Colonic mucosa (tissue), 4 donors: ENCODE measurements around the gene ZSCAN12. TPM values are rescaled to one million over a fixed set of nuclear protein-coding genes. Genes with fewer than 3 reads are reported as not detected.
A peak's percentile ranks its signal among the peaks of the same experiment; 100 is the strongest.

Experiments
- DNase-seq: peaks from one replicate; pipeline ENCODE4 v3.0.0-alpha.2; 2020
- H3K27ac ChIP-seq: fragments of 200-600 bp; one replicate; pipeline ENCODE4 v1.8.0; 2021
- H3K27me3 ChIP-seq: fragments of 200-600 bp; one replicate; pipeline ENCODE4 v1.8.0; 2021
- H3K36me3 ChIP-seq: fragments of 200-600 bp; one replicate; pipeline ENCODE4 v1.8.0; 2021
- H3K4me1 ChIP-seq: fragments of 200-600 bp; one replicate; pipeline ENCODE4 v1.8.0; 2021; ENCODE audit warnings: mild to moderate bottlenecking
- H3K4me3 ChIP-seq: fragments of 200-600 bp; one replicate; pipeline ENCODE4 v1.8.0; 2021
- H3K9ac ChIP-seq, 2 donors: one replicate each; pipeline ENCODE4 v1.7.0; 2013; ENCODE audit warnings: control low read depth in 2 of 2, low read depth in 2 of 2, low read length in 2 of 2
- H3K9me3 ChIP-seq: fragments of 200-600 bp; one replicate; pipeline ENCODE4 v1.8.0; 2021
- CTCF ChIP-seq: fragments of 200-600 bp; IDR thresholded peaks from one replicate; pipeline ENCODE4 v1.8.0; 2022; ENCODE audit warnings: antibody characterized with exemption, mild to moderate bottlenecking
- intact Hi-C: fragments of 100-400 bp; cut with DNase I; formaldehyde crosslinking; loops from one replicate; pipeline ENCODE4 v1.14.1; 2022
- total RNA-seq, 2 donors: library from RNA; stranded (reverse); fragmentation: NEBNext Ultra II Directional in 1 of 2; extraction: Animal tissue kit (Norgen Biotek cat#: 25700) in 1 of 2; gene quantifications; one replicate each; pipeline ENCODE4 v1.2.1, GENCODE V29; 2021
- donor health status: healthy.
- donor health status: DM: no; HTN: no; CAD: no.
- donor health status: DM: no; HTN: no; CAD: no.

ZSCAN12 gene
- total RNA-seq, 2 donors from 2014 or later: 4.5 to 4.9 TPM

- H3K9ac ChIP-seq: no peak overlapping the region
- H3K27ac ChIP-seq: no peak overlapping the region
- H3K4me3 ChIP-seq: no peak overlapping the region
- no peaks in the 10 kb centered on the region for H3K27me3 ChIP-seq
- peaks cover 18% of the 10 kb centered on the region for H3K36me3 ChIP-seq
- intact Hi-C loops: no loop called here
- DNase-seq: no peak
- no peaks in the 10 kb centered on the region for H3K4me1 ChIP-seq
- no peak for TF ChIP-seq CTCF
- no peaks in the 10 kb centered on the region for H3K9me3 ChIP-seq
Measured at GRCh38 chr6:28393912-28394662, 5.5 kb downstream of the ZSCAN12 start.

GRCh38 chr6:28390688-28391087 is 8.9 kb downstream of the ZSCAN12 start:
- Histone ChIP-seq H3K4me1 (no peaks in the 10 kb centered on the region), H3K9me3 (no peaks in the 10 kb centered on the region), H3K4me3 (no peak overlapping the region), H3K27ac (no peak overlapping the region), H3K27me3 (no peaks in the 10 kb centered on the region), H3K9ac (no peak overlapping the region), H3K36me3 (peaks cover 18% of the 10 kb centered on the region)
- TF ChIP-seq CTCF: no peak
- DNase-seq: no peak
- intact Hi-C loops: no loop called here

GRCh38 chr6:28384143-28384533 is 15.4 kb downstream of the ZSCAN12 start:
- no peaks in the 10 kb centered on the region for H3K36me3 ChIP-seq
- H3K9me3 ChIP-seq: no peaks in the 10 kb centered on the region
- intact Hi-C loops: no loop called here
- no peaks in the 10 kb centered on the region for H3K27me3 ChIP-seq
- H3K4me3 ChIP-seq: no peak overlapping the region
- TF ChIP-seq CTCF: no peak
- no peak for DNase-seq
- no peak overlapping the region for H3K9ac ChIP-seq
- no peaks in the 10 kb centered on the region for H3K4me1 ChIP-seq
- H3K27ac ChIP-seq: no peak overlapping the region

- Histone ChIP-seq H3K36me3 (no peaks in the 10 kb centered on the region), H3K27ac (peak overlapping the region; percentile 81), H3K4me1 (no peaks in the 10 kb centered on the region), H3K9ac (peak overlapping the region; percentile 70 to 81), H3K27me3 (no peaks in the 10 kb centered on the region), H3K4me3 (peak overlapping the region; percentile 49), H3K9me3 (no peaks in the 10 kb centered on the region)
- intact Hi-C loops: no loop called here
- peak; percentile 35 for TF ChIP-seq CTCF
- DNase-seq: peak; percentile 92
Measured at GRCh38 chr6:28383235-28384142, 16.1 kb downstream of the ZSCAN12 start.

- Histone ChIP-seq H3K4me1 (no peaks in the 10 kb centered on the region), H3K27ac (no peak overlapping the region), H3K27me3 (no peaks in the 10 kb centered on the region), H3K36me3 (no peaks in the 10 kb centered on the region), H3K4me3 (no peak overlapping the region), H3K9ac (no peak overlapping the region), H3K9me3 (no peaks in the 10 kb centered on the region)
- DNase-seq: no peak
- TF ChIP-seq CTCF: no peak
- intact Hi-C loops: no loop called here
Measured at GRCh38 chr6:28380381-28380780, 19.2 kb downstream of the ZSCAN12 start.
